Amygdala (tissue), 56 donors: Measurements from ENCODE around the gene SHISA2.

Experiments used
- DNase-seq, 56 donors: peaks; one replicate each; lab custom pipeline; 2025; lab: John Stamatoyannopoulos, UW

The SHISA2 gene

DNA sequence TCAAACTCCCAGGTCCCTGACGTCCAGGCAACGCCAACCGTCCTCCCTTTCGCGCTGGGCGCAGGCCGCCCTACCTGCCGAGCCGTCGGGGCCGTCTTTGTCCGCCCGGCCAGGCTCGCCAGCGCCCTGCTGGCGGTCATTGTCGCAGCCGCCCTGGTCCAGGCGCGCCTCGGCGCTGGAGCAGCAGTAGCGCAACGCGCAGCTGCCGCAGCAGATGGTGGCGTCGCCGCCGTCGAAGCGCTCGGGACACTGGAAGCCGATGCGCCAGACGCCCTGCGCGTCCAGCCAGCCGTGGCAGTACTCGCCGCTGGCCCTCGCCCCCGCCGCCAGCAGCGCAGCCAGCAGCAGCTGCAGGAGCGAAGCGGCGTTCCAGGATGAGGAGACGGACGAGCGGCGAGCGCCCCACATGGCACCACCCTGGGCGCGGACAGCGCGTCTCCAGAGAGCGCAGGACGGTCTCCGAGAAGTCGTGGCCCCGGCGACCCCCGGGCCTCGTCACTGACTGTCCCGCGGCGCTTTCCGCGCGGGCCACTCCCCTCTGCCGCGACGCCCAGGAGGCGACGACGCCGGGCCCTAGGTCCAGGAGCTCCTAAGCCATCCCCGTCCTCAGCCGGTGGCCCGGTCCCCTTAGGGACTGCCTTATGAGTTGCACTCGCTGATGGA, 1.1 kb downstream of the SHISA2 start:
- DNase-seq, result peak in 20 of 56 donors; percentile 7 to 61 (median 28)

DNA sequence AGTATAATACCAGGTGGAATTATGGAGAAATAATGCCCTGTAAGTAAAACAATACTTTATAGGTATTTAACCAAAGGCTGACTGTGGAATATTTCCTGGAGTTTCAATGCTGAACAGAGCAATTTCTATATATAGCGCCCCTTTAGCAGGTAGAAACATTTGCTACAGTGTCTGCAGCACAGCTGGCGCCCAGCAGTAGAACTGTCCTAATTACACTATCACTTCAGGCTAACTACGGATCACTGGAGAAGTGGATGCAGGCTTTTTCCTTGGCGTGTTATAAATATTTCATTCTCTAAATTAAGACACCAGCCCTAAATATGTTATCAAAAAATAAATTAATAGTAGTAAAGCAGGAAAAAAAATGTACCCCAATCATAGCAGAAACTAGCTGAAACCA, 3.1 kb downstream of the SHISA2 start:
- DNase-seq, result no peak

DNA sequence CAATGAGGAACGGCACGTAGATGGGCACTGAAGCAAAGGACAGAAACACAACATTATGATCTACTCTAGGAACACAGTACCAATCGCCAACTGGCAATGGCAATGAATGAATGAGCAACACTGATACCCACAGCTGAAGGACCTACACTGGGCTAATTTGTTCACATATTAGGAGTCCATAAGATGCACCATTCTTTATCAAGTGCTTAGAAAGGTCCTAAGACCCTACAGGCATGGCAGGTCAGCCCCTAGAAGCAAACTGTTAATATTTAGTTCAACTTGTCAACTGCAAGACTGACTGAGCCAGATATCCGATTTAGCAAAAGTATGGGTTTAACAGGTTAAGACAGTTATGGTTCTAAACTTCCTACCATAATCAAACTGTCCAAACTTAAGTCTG, 4.8 kb downstream of the SHISA2 start:
- DNase-seq, result no peak

DNA sequence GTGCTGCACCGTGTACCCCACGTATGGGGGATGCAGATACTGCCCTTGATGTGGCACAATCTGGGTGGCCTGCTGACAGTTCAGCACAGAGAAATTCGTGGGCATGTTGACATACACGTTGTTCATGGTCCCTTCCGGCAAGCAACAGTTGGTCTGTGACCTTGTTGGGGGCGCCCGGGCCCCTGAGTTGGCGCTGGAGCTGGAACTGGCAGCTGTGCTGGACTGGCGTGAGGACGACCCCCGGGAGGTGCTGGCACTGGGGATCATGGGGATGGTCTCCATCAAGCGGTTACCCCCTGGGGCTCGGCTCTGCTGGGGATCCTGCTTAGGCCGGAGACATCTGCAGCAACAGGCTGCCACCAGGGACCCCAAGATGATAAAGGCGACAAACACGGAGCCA, 5.2 kb downstream of the SHISA2 start:
- no peak for DNase-seq

DNA sequence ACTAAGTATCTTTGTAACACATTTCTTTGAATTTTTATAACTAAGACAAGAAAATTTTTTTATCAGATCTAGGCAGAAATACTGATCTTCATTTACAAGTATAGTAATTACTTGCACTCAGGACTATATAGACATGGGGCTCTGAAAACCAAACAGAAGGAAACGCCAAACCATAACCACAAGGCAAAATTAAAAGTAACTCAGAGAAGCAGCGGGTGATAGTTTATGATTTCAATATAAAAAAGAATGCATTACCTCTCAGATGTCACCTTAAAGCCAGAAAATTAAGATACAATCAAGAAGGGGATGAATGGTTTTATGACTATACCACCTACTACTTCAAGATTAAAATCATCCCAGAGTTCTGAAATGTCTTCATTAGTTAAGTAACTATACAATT, 6.7 kb downstream of the SHISA2 start:
- DNase-seq, result no peak

DNA sequence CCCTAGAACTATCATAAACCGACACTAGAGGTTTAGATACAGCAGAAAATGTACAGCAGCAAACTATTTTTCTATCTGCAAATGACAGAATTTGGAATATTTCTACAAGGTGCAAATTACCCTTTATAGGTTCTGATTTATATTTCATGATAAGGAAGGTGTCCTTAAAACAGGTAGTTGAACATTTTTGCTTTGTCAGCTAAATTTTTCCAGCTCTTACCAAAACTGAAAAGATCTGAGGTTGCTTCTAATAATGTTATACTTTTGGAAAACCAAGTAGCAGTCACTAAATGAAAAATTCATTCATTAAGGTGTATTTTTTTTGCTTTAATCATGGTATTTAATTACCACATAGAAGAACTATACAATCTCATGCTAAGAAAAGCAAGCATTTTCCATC, 9.0 kb downstream of the SHISA2 start:
- no peak for DNase-seq

DNA sequence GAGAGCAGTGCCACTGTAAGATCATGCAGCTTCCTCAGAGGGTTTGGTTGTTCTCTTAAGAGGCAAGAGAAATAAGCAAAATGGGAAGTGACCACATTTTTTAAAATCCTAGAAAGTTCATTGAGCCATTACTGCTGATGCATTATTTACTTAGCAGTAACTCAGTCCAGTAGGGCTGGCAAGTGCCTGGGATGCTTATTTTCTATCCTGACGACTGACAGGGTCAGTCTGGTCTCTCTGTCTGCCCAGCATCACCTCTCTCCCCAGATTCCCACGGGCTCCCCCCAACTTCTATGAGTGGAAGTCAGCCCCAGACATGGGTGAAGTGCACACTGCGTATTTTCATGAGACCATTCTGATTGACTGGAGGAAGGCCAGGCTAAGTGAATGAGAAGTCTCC, 10.4 kb downstream of the SHISA2 start:
- no peak for DNase-seq

DNA sequence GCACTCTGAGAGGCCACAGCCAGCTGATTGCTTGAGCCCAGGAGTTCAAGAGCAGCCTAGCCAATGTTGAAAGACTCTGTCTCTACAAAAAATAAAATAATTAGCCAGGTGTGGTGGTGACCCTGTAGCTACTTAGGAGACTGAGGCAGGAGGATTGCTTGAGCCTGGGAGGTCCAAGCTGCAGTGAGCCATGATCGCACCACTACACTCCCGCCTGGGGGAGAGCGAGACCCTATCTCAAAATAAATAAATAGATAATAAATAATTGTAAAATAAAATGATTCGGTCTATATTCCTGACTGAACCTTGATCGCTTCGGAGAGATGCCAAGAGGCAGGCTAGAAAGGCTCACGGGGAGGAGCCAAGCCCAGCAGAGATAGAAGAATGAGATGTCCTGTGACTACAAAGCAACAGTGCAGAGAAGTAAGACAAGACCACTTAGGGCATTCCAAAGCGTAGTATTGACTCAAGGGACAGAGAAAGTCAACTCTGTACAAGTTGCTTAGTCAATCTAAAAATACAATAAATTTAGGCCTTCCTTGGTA, 12.8 kb downstream of the SHISA2 start:
- DNase-seq, result no peak

DNA sequence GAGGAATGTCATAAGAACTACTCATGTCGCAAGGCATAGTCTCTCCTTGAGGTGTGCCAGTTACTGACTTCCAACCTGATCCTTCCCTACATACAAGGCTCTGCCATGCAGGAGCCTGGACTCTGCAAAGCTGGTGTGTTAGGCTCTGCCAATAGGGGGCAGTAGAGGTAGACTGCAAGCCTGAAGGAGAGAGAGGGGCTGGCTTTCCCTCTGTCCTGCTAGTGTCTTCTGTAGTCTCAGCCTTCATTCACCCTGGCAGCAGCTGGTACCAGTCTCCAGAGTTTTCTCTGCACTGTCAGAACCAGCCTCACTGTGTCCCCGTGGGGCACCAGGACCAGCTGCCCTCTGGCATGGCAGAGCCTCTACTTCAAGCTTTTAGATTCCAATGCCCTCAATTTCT, 14.5 kb downstream of the SHISA2 start:
- DNase-seq, result peak in 38 of 56 donors; percentile 13 to 76 (median 35)

DNA sequence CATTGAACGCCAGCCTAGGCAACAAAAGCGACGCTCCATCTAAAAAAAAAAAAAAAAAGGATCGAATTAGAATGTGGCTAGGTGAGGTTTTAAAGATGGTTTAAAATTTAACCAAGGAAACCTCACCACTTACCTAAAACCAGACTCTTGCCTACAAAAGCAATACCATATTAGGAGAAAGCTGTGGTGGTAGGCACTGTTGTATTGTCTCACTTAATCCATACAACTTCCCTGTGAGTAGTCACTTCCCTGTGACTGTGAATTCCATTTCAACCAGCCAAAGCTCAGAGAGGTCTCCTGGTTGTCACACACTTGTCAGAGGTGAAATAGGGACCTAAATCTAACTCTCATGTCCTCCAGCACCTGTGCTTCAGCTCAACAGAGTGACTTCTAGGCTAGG, 15.4 kb downstream of the SHISA2 start:
- DNase-seq, result no peak

DNA sequence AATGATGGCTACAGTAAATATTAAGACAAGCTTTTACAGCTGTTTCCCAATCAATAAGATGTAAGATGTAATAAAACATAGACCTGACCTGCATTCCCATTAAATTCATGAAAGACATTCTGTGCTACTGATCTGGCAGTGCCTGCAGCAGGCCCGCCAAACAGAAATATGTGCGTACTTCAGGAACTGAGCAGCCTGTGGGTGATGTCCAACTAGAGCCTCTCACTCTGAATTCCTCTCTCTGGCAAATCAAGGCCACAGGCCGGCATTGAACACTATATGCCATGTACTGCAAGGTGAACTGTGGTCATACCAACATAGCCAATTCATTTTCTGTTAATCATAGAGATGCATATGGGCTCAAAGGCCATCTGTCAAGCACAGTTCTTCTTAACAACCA, 17.8 kb downstream of the SHISA2 start:
- no peak for DNase-seq

DNA sequence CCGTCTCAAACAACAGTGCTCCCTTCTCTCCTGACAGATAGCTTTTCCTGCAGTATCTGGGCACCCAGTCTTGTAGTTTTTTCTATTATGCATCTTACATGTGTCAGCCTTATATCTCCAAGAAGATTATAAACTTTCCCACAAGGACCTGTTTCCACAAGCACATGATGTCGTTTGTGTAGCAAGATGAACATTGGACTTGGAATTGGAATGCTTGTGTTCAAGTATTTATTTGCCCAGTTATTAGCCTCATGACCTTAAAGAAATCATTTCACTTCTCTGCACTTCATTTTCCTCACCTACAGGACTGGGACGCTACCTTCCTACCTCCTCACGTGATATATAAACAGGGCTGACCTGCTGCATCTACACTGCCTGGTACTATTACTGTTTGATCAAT, 21.5 kb downstream of the SHISA2 start:
- DNase-seq, result no peak

DNA sequence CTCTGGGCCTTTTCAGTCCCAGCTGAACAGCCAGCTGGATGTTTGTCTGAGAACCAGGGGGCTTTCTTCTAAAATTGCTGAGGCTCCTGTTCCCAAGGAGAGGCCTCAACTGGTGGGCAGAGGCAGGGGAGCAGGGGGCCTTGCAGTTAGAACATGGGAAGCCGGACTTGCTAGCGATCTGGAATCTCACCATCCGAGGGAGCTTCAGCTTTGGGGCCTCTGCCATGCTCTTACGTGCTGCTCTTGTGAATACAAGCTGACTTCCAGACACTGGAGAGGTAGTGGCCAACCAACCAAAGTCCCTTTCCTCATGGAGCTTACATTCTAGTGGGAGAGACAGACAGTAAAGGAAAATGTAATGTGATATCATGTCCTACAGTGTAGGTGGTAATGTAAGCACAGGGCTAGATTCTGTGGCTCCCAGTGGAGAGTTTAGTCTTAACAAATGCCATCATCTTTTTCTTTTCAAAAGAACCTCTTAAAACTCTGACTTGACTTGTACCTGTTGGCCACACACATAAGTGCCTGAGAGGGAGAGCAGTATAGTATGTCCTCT, 22.2 kb downstream of the SHISA2 start:
- no peak for DNase-seq

DNA sequence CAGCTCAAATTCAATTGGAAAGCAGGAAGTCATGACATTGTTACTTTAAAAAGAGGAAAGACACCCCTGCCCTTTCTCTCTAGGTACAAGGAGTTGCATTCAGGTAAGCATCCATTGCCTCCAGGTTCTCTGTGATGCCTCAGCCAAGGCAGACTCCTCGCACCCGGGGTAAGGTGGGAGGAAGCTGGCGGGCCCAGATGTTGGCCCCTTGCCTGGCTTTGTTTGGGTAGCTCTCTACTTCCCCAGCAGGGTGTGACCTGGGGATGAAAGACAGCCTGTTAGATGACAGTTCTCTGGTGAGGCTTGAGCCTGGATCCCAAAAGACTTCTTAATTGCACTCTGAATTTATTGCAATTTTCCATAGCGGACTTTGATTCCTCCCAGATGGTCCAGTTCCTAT, 25.6 kb downstream of the SHISA2 start:
- DNase-seq, result no peak

DNA sequence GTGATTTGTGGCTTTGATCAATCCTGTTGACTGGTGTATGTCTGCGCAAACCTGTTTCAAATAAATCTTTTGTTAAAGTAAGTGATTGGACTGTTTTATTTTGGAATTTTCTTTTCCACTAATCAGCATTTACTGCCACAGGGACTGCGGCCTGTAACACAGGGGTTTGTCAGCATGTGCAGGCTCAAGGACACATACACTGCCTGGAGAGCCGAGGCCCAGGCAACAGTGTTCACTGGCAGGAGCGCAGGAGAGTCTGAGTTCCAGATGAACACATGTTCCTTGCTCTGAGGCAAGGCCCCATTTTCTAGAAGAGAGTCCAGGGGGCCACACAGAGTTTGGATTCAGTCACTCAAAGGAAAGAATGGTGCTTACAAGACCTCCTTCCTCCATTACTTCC, 26.0 kb downstream of the SHISA2 start:
- DNase-seq, result no peak

DNA sequence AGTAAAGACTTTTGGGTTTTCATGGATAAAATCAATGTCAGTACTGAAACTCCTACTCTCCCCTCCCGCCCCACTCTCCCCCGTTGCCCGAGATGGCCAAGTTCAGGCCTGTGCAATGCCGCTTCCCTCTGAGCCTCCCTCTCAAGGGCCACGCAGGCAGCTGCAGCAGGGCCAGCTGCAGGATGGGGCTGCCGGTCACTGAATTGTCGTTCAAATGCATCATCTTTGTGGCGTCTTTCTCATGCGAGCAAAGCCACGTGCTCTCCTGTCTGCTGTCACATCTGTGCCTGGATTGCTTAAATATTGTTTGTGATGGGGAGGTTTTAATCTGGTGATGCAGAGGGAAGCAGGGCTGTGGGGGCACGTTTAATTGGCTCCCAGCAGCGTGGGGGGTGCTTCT, 26.6 kb downstream of the SHISA2 start:
- peak in 21 of 56 donors; percentile 14 to 56 (median 33) for DNase-seq

DNA sequence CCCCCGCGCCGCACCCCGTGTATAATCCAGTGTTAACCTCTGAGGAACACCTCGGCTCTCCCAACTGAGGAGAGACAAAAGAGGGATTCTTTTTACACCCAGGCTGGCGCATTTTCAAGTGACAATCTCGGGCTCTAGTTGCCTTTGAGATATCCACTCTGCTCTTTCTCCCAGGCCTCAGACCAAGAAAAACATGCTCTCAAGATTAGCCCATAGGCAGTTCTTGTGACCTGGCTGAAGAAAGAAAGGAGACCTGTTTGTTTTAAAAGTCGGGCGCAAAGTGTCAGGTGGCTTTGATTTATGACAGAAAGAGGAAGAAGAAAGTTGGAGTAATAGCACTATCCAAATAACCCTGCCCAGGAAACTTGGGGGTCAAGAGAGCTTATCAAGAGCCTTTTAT, 27.3 kb downstream of the SHISA2 start:
- no peak for DNase-seq

DNA sequence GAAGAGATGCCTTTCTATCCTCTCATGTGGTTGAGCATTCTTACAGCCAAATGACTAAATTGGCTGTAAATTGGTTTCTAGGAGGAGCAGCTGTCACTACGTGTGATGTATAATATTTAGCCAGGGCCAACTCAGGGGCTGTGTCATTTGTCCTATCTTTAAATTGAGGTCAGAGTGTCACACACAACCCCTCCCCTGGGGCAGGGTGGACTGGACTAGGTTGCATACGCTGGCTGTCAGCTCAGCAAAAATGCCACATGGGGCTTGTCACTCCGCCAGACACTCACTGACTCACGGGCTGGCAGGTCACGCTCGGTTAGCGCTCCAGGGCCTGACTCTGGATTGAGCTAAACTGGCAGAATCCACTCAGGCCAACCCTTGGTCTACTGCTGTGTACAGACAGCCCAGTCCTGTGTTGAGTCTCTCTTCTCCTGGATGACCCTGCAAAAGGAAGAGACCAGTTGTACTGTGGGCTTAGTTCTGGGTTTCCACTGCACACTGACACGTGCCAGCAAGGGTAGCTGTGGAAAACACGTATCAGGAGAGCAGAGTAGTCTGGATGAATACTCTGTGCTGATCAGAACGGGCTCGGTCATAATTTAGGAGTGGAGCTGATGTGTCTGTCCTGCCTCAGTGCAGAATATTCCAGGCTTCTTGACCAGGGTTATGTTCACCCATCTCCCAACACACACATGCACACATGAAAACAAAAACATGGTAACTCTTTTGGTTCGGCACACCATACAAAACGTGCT, 29.1 kb downstream of the SHISA2 start:
- peak in 1 of 56 donors; percentile 28 for DNase-seq

DNA sequence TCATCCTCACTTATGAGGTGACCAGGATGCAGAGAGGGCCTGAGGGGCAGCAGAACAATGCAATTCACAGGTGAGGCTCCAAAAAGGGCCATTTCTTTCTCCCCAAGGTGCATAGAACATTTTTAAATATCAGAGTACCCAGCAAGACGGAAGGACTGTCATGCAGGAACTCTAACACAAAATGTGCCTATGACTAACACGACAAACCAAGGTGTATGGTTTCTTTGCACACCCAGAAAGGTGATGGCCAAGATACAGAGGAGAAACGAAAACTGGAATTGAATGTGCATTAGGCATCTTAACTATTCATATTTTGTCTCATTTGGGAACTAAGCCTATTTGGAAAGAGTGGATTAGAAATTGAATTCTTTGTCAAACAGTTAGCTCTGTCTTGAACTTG, 29.9 kb downstream of the SHISA2 start:
- DNase-seq, result no peak

DNA sequence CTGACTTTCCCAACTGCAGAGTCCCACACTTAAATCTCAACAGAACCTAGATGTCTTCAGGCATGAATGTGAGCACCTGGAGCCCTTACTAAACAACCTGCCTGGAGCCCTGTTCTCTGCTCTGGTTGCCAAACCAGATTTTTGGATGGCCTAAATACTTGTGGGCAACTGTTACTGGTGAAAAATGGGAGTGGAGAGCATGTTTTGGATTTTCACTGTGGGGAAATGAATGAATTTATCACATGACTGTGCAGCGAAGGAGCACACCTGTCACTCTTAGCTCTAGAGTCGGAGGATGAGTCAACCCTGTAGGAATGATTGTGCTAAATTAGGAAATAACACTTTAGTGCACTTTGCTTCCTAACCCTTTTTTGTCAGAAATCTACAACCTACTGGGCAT, 30.3 kb downstream of the SHISA2 start:
- no peak for DNase-seq

DNA sequence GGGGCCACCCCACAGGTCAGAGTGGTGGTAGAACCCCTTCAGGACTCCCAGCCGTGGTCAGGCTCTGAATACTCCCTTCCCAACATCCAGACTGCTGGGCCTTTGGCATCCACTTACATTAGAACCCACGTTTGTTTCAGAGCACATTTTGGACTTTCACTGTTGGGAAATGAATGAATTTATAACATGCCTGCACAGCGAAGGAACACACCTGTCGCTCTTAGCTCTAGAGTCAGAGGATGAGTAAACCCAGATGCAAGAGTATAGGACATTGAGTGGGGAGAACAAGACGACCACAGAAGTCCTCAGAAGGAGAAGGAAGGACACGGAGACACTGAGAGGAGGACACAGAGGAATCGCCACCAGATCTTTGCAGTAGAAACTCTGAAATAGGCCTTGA, 30.9 kb downstream of the SHISA2 start:
- DNase-seq, result no peak
